GM18867 (cell line): ENCODE data around the gene SUGCT.
"Not testable (repeated sequence)": the region's sequence is repeated elsewhere in the genome, so short reads cannot be mapped to it uniquely, and the experiment has no call there.

ENCODE experiments used
- ATAC-seq: cut with Tn5 transposase; IDR thresholded peaks from one replicate; pipeline ENCODE4 v1.9.1; 2021; ENCODE audit warnings: mild to moderate bottlenecking, moderate library complexity; ENCODE audit not compliant: unreplicated experiment

Gene SUGCT

DNA sequence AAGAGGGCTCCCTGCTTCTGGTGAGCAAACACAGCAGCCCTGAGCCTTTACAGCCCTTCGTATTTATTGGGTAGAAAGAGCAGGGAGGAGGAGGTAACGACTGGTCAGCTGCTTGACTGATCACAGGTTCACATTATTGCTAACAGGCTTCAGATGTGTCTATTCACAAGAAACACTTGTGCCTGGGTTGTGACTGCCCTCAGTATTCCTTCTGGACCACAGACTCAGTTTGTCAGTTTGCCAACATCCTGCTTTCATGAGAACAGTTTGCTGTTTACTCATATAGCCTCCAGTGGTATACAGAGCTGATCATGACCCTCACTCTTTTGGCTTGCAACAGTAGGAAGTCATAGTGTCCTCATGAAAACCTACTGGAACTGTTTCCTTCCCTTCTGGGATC, 467.5 kb downstream of the SUGCT start:
- not testable (repeated sequence) for ATAC-seq

DNA sequence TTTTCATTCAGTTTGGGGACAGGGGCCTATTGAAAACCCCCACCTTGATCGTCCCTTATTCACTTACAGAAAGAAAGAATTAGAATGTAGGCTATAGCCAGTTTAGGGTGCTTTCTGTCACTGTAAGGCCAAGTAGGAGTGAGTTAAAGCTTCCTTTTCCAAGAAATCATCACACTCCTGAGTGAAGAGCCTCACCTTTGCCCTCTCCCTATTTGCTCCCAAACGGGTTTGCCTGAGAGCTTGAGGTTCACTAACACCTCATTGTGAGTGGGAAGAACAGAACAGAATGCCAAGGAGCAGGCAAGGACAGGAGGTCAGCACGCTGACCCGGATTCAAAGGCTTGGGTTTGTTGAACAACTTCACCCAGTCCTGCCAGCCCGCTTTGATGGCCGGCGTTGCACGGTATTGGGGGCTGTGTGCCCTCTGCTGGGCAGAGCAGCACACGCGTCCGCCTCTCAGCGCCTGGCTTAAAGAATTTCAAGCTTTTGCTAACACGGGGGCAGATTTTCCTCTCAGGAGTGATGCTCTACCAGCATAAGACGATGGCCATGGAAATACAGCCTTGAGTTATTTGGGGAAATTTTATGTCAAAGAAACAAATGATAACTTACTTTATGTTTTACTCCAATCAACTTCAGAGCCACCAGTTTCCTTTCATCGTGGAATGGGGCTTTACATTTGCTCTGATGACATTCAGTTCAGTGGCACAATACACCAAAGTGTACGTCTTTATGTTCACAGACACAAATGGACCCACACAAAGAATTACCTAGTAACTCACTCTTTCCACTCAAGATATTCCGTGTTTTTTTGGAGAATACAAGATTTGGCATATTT, 470.0 kb downstream of the SUGCT start:
- peak; percentile 92 for ATAC-seq

DNA sequence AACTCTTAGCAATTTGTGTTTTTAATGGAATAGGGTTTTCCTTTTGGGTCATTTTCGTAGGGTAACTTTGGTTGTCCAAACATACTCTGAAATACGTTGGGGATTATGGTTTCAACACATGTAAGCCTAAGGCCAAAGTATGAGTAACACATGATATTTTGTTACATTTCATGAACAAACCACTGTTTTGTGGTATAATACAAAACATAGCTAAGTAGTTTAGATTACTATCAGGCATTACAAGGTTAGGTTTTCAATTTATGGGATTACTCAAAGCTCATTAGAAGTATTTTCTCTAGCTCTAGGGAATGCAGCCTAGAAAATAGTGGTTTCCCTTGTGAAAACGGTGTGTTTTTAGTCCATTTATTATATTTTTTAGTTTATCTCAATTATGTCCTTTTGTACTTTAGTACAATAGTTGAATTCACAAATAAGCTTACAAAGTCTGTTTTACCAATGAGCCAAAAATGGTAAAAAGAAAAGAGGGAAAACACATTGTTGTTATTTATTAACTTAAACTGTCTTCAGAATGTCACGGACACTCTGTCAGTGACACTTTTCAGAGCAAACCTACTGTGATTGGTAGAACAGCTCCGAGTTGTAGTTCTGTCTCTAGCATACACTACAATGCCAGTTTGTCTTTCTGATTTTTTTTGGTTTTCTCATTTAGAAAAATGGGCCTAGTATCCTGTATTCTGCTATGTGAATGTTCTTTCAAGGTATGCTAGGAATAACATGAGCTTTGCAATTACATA, 473.7 kb downstream of the SUGCT start:
- no peak for ATAC-seq

DNA sequence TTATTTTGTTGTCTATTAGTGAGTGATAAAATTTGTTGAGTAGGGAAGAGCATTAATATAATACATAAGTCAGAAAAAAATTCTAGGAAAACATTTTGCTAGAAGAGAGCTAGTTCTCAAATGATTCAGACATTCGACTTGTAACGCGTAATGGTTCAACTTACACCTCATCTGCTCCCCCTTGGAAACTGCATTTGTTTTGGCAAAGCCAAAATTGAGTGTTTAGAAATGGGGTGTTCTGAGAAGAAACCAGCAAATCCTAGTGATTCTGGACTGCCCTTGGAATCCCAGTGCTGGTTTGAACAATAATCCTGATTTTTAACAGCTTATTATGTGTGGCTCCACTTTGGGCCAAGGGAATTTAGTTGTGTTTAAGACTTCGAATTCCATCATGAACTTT, 475.7 kb downstream of the SUGCT start:
- no peak for ATAC-seq

DNA sequence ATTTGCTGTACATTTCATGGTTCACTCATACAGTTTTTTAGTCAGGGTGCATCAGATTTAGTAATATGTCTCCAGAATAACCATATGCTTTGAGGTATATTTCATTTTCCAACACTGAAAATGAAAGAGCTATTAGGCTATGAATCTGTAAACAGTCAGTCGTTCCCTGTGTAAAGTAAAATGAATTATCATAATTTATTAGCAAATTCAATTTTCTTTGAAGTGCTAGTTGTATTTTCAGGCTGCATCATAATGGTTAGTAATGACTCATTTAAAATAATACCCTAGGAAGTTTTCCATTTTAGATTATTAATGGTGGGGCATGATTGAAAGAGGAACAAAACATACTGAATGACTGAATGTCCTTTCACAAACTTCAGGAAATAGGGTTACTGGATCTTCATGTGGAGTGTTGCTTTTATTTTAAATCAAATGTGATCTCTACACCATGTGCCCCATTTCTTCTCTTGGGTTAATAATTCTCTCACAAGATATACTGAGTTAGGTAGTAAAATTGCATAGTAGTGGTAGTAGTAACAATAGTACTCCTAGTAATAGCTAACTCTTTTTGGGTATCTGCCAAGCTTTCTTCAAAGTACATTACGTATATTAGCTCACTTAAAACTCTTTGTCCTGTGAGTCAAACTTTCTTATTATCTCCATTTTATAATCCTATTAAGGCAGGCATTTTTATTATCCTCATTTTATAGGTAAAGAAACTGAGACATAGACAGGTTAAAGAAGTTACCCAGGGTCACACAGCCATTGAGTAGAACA, 476.5 kb downstream of the SUGCT start:
- ATAC-seq = no peak

DNA sequence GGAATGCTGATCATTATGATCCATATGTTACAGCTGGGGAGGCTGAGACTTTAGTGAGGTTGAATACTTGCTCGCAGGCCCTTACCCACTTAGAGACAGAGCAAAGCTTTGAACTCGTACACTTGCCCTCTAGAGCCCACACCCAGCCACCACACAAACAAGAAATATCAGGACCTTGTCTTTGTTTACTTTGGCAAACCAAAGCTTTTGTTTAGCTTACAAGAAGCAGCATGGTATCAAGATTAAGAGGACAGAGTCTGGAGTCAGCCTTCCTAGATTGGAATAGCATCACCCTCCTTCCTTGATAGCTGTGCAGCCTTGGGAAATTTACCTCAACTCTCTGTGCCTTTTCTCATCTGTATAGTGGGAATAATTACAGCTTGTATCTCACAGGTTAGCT, 477.5 kb downstream of the SUGCT start:
- ATAC-seq = no peak

DNA sequence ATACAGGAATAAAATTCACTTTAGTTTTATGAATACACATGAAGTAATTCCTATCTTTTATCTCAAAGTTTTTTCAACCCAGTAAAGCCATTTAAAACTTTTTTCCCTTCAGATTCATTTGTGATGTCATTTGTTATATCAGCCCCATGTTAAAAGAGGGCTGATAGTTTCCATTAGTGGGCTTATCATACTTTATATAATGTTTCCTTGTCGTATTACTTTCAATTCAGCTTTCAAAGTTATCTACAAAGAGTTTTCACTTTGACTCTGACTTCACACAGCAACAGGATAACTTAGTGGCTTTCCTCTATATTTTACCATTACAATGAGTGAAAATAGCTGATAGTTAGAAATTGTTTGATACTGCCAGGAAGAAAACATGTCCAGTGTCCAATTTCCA, 484.8 kb downstream of the SUGCT start:
- ATAC-seq = no peak

DNA sequence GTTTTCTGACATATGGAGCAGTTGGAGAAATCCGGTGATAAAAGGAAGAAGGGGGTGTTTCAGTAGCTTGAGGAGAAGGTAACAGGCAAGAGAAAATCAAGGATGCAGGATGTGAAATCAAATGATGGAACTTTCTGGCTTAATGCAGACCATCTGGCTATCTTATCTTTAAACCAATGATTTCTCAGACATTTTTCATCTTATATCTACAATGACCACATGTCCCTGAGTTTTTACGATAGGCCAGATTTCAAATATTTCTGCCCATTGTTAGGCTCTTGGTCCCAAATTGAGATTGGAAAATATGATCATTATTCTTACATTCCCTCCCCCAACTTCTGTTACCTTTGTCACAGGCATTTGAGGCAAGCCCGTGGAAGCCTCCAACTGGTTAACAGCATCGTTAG, 486.8 kb downstream of the SUGCT start:
- ATAC-seq = no peak

DNA sequence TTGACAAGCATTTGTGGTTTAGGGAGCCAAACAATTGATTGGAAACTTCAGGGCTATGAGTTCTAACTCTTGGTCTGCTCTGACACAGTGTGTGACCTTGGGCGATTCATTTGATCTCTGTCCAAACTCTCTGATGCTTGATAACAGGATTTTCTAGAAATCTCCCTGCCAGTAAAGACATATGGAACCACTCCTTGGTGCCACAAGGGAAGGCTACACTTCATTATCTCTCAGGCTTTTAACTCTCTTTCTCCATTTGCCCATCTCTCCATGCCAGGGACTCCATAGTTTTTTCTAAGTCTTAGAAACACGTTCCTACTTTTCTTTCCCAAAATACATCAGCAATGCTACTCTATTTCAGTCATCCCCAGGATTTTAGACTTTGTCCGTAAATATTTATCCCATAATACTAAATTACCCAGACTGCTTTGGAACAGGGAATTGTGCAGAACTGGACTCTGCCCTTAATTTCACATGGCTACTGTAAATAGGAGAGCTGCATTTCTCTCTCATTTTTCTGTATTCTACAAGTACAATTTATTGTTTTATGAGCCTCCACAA, 488.2 kb downstream of the SUGCT start:
- no peak for ATAC-seq

DNA sequence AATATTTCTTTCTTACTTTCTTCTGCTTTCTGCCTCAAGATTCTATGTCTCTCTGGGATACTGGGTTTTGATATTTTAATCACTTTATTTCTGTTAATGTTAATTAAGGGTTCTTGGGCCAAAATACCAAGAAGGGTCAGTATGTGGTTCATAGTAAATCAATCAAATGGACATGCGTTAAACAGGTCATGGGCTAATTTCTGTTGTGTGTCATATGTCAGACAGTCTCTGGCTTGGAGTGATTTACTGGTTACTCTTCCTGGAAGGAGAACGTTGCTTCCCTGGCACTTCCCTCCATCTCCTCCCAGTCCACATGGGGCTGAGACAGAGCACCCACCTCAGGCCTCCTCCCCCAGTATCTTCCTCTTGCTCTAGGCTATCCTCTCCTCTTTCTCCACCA, 489.1 kb downstream of the SUGCT start:
- no peak for ATAC-seq

DNA sequence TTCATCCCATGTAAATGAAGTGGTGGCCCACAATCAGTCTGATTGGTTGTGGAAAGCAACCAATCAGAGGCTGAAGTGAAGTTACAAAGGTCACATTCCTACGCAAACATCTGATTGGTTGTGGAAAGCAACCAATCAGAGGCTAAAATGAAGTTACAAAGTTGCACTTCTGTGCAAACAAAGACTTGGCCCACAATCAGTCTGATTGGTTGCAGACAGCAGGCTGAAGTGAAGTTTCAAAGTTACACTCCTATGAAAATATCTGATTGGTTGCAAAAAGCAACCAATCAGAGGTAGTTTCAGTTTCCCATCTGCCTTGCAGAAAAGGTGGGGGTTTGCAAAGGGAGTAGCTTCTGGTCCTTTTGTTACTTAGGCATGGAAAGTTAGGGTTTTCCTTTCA, 492.6 kb downstream of the SUGCT start:
- not testable (repeated sequence) for ATAC-seq

DNA sequence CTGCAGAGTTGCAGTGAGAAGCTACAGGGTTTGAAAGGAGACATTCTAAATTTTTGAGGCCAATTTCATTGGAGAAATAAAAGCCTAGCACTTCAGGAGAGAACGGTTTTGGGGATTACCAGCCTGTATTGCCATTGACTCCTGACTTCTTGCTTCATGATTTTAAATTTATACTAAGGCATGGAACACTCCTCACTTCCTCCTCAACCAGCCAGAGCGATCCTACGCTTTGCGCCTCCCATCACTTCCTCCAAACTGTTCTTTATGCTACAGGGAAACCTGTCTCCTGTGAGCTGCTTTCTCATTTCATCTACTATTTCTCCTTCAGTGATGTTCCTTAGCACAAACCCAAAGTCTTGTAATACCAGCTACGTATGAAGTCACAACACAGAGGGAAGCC, 495.1 kb downstream of the SUGCT start:
- ATAC-seq = no peak

DNA sequence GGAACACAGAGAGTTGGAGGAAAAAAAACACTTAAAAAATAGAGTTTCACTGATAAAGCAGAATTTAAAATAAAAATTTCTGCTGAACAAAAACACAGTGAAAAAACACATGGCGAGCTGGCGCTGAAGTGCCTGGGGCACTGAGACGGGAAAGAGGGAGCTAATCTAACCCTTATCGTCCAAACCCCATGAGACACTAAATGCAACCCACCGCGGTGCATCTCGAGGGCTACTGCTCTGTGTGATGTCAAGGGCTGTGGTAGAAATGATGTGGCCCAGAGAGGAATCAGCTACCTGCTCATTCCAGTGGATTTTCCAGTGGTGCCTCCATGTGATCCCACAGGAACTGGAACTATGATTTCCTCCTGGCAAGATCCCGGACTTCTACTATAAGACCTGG, 499.3 kb downstream of the SUGCT start:
- ATAC-seq = no peak

DNA sequence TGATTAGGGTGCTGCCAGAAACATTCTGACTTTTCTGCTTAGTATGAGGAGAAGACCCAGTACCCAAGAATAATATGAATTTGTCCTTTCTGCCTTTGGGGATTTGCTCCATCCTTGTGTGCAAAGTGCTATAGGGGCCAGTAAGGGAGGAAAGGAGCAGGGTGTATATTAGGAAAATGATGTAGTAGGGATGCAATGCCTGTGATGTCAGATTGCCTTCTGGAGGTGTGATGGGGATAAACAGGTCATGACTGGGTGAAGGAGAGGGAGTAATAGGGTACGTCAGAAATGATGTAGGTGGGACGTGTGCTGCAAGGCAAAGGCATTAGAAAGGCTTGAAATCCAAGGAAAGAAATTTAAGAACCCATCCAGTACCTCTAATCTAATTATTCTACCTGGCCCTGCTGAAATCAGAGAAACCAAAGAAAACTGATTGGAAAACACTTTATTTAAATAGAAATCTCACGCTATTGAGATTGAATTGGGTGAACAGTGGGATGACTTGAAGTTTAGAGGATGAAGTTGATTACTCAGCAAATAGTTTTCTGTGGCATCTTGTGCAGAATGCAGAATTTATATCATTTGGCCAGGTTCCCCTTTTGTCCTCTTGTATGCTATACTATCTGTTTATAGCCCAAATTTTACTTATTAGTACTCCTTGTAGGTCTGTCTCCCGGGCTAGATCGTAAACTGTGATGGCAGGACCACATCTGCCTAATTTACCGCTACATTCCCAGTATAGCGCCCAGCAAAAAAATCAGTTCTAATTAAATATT, 503.9 kb downstream of the SUGCT start:
- no peak for ATAC-seq

DNA sequence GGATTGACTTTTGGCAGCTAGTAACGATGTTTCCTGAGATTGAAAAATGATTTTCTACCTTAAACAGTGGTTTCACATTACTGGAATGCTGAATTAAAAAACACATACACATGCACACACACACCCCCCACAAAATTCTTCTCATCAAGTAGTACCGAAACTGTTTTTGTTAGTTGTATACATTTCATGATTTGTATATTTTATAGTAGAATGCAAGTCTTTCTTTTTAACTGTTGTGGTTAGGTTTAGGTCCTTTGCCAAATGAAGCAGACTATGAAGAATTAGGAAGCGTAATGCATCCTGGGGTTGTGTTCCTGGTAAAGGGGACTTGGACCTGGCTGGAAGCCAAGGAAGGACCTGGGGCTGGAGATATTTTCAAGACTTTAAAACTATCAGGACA, 505.8 kb downstream of the SUGCT start:
- ATAC-seq = no peak

DNA sequence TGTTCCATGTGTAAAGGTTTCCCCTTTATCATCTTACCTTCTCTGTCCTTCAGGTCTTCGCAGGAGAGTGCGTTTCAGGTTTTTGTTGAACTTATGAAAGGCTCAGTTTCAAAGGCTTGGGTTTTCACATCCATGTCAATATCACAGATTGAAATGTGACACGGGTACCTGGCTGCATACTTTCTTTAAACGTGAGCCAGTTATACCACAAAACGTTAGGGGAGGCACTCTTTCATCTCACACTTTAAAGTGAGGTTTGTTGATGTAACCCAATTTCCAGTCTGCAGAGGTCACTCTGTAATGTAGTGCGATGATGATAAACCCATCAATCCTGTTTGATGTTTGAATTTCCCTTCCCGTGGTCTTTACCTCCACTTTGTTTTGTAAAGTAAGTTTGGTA, 506.9 kb downstream of the SUGCT start:
- ATAC-seq = no peak

DNA sequence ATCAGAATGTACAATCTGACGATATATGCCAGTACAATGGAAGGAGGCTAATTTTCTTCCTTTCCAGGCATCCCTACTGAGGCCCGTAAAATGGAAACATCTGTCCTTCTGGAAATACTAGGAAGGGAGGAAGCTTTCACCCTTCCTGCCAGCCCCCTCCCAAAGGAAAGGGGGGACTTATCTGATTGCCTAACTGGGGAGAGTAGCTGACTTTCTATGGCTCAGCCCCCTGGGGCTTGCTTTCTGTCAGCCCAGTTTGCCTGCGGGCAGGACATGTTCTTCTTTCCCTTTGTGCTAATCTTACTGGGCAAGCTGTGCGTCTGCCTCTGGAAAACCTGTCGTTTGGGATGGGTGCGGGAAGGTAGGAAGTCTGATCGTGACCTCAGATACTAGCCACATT, 508.9 kb downstream of the SUGCT start:
- ATAC-seq = no peak

DNA sequence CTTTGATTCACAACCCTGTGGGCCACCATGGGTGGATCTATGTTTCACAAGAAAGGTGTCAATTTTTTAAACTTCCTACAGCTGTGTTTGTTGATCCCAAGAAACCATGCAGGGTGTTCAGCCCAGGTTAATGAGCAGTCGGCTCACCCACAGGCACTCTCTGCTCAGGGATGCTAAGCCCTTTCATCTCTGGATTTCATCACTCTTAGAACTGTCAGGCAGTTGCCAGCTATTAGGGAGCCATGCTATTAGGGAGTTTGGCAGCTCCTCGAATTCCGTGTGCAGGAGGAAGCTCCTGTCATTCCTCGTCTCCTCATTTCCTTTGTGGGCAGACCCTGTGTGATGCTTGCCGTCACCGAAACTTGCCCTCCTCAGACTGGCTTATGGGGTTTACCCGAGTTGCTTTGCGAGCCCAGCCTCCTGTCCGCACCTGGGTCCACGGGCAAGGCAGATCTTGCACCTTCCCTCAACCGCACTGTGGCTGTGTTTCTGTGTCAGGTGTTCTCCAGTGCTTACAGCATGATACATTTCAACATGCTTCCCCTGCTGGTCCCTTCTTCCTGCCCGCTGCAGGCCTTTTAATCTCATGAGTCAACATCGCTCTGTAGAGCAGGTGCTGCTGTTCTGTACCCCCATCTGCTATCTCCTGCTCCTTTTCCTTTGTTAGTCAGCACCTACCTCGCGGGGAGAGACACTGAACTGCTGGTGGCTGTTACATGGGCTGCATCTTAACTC, 509.8 kb downstream of the SUGCT start:
- ATAC-seq = no peak

DNA sequence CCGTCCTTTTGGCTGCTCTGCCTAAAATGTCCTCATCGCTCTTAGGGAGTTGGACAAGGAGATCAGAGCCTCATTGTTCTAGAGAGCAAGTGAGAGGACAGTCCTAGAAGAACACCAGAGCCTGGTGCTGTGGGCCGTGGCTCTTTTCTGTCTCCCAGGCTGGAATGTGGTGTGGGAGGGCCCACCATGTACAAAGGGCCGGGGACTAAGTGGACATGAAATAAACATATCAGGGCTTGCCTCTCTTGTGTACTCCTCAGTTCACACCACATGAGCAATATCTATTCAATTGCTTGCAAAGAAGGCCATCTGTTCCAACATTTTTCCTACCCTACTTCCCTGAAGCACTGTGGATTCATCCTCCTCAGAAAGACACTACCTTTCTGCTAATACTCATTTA, 510.4 kb downstream of the SUGCT start:
- no peak for ATAC-seq

DNA sequence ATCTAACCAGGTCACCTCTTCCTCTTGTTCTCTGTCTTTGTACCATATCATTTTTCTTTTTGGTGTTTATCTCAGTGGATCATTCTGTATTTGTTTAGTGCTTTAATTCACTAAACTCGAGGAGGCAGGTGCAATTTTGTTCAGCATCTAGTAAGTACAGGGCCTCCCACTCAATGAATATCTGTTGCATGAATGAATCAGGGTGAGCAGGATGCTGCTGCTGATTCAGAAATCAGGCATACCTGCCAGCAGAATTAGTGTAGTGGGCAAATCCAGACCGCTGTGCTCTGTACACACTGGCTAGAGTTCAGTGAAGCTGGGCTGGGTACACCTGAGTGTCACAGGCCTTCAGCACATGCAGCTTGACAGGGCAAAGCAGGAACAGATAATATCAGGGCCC, 511.9 kb downstream of the SUGCT start:
- no peak for ATAC-seq
